ENCODE results near the gene ARHGAP4. TPM values are rescaled to one million over a fixed set of nuclear protein-coding genes. Genes with fewer than 3 reads are reported as not detected.

Gene ARHGAP4
- total and polyA plus RNA-seq, 7 donors: 5.1 to 8.0 (median 6.8) TPM

- H3K27me3 ChIP-seq (ENCODE audit: insufficient read depth in 3 of 3, low read length in 2 of 3): no peaks in the 10 kb centered on the region
- H3K36me3 ChIP-seq (ENCODE audit: insufficient read depth in 1 of 2, low read depth in 1 of 2): peaks cover 3 to 46% of the 10 kb centered on the region in 2 donors
- H3K27ac ChIP-seq: peak overlapping the region; percentile 81
- intact Hi-C loops (cut with DNase I): no loop called here
- no peaks in the 10 kb centered on the region for H3K9me3 ChIP-seq
- H3K4me3 ChIP-seq: peak overlapping the region; percentile 80
- H3K4me1 ChIP-seq: peaks cover 16% of the 10 kb centered on the region
- no peak for TF ChIP-seq CTCF (IDR thresholded peaks at IDR 0.05)
- WGBS, 3 donors: 2 to 16% (median 4%) methylated on average over 11 to 33 of the region's 33 CpGs
- ATAC-seq: peak in 3 of 4 donors; percentile 1 to 55 (median 9)
- DNase-seq: no peak
Observed at GRCh38 chrX:153934148-153934761, 8.2 kb upstream of the ARHGAP4 start.

- no peaks in the 10 kb centered on the region for H3K9me3 ChIP-seq
- peaks cover 21% of the 10 kb centered on the region for H3K4me1 ChIP-seq
- no peak for DNase-seq
- intact Hi-C loops (cut with DNase I): no loop called here
- H3K27ac ChIP-seq: peak overlapping the region; percentile 81
- H3K27me3 ChIP-seq (ENCODE audit: insufficient read depth in 3 of 3, low read length in 2 of 3): no peaks in the 10 kb centered on the region
- 31 to 48% (median 34%) methylated on average over 7 of the region's 7 CpGs for WGBS, 3 donors
- H3K4me3 ChIP-seq: peak overlapping the region; percentile 80
- ATAC-seq: no peak
- TF ChIP-seq CTCF (IDR thresholded peaks at IDR 0.05): no peak
- H3K36me3 ChIP-seq (ENCODE audit: insufficient read depth in 1 of 2, low read depth in 1 of 2): peaks cover 3 to 48% of the 10 kb centered on the region in 2 donors
Observed at GRCh38 chrX:153933748-153934147, 7.7 kb upstream of the ARHGAP4 start.

- Histone ChIP-seq H3K9me3 (no peaks in the 10 kb centered on the region), H3K4me1 (peaks cover 28% of the 10 kb centered on the region), H3K27me3 (ENCODE audit: insufficient read depth in 3 of 3, low read length in 2 of 3) (no peaks in the 10 kb centered on the region), H3K36me3 (ENCODE audit: insufficient read depth in 1 of 2, low read depth in 1 of 2) (peaks cover 3 to 48% of the 10 kb centered on the region in 2 donors), H3K27ac (no peak overlapping the region), H3K4me3 (no peak overlapping the region)
- 89 to 93% (median 92%) methylated on average over 11 to 13 of the region's 13 CpGs for WGBS, 3 donors
- ATAC-seq: no peak
- no peak for DNase-seq
- TF ChIP-seq CTCF (IDR thresholded peaks at IDR 0.05): no peak
- intact Hi-C loops (cut with DNase I): no loop called here
Observed at GRCh38 chrX:153932220-153932915, 6.3 kb upstream of the ARHGAP4 start.

GRCh38 chrX:153931748-153932147 is 5.7 kb upstream of the ARHGAP4 start:
- DNase-seq (no peak), ATAC-seq (no peak)
- Histone ChIP-seq H3K4me1 (peaks cover 34% of the 10 kb centered on the region), H3K27ac (no peak overlapping the region), H3K36me3 (ENCODE audit: insufficient read depth in 1 of 2, low read depth in 1 of 2) (peaks cover 3 to 48% of the 10 kb centered on the region in 2 donors), H3K27me3 (ENCODE audit: insufficient read depth in 3 of 3, low read length in 2 of 3) (no peaks in the 10 kb centered on the region), H3K9me3 (no peaks in the 10 kb centered on the region), H3K4me3 (no peak overlapping the region)
- intact Hi-C loops (cut with DNase I): no loop called here
- TF ChIP-seq CTCF (IDR thresholded peaks at IDR 0.05): no peak
- 89 to 93% (median 90%) methylated on average over 11 to 13 of the region's 13 CpGs for WGBS, 3 donors
